Progenitor cell of endocrine pancreas (in vitro differentiated cells): ENCODE data around the gene ARHGAP10. TPM values are rescaled to one million over a fixed set of nuclear protein-coding genes. Genes with fewer than 3 reads are reported as not detected.

Experiments
- DNase-seq: peaks from one replicate; pipeline ENCODE4 v3.0.0; 2021; ENCODE audit warnings: low spot score; ENCODE audit not compliant: unreplicated experiment
- H3K27ac Mint-ChIP-seq: 2 replicates; pipeline ENCODE4 v1.8.0; 2021; ENCODE audit warnings: mild to moderate bottlenecking, moderate library complexity, mixed read lengths
- H3K27me3 Mint-ChIP-seq: 2 replicates; pipeline ENCODE4 v1.8.0; 2021; ENCODE audit warnings: mixed read lengths
- H3K36me3 Mint-ChIP-seq: 2 replicates; pipeline ENCODE4 v1.8.0; 2022; ENCODE audit warnings: mixed read lengths; ENCODE audit not compliant: insufficient read depth
- H3K4me1 Mint-ChIP-seq: 2 replicates; pipeline ENCODE4 v1.8.0; 2021; ENCODE audit warnings: low read depth, mixed read lengths
- H3K4me3 Mint-ChIP-seq: 2 replicates; pipeline ENCODE4 v1.8.0; 2021; ENCODE audit warnings: low read depth, mild to moderate bottlenecking, moderate library complexity, mixed read lengths
- H3K9me3 Mint-ChIP-seq: 2 replicates; pipeline ENCODE4 v1.8.0; 2021; ENCODE audit warnings: low read depth, mixed read lengths
- total RNA-seq: library from RNA; stranded (reverse); gene quantifications from 2 replicates; pipeline ENCODE4 v1.2.1, GENCODE V29; 2021
- TF ChIP-seq, protein P1 (sequence below): fragments of 200-600 bp; sonication (generic); IDR thresholded peaks from one replicate; pipeline ENCODE4 v1.5.0; 2021; ENCODE audit warnings: antibody characterized with exemption, mild to moderate bottlenecking; ENCODE audit not compliant: unreplicated experiment

The ARHGAP10 gene
- total RNA-seq, 1 donor from 2014 or later, result 11.0 TPM

DNA sequence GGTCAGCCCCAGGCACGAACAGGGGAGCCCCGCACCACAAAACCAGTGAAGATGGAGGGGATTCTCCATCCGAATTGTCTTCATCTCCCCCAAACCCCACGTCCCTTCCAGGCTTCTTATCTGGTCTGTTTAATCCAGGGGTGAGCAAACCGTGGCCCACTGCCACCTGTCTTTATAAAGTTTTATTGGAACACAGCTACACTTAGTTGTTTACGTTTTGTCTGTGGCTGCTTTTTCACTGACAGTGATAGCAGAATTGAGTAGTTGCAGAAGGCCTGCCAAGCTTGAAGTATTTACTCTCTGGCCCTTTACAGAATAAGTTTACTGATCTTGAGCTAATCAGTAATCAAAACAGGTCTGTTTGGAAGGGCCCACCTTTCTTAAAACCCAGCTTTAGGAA lies 324.0 kb downstream of the ARHGAP10 start:
- no peaks in the 10 kb centered on the region for H3K36me3 Mint-ChIP-seq
- peaks cover 10% of the 10 kb centered on the region for H3K4me1 Mint-ChIP-seq
- no peak for DNase-seq
- no peak overlapping the region for H3K4me3 Mint-ChIP-seq
- H3K27me3 Mint-ChIP-seq, result no peaks in the 10 kb centered on the region
- H3K9me3 Mint-ChIP-seq, result no peaks in the 10 kb centered on the region
- TF ChIP-seq, protein P1, sequence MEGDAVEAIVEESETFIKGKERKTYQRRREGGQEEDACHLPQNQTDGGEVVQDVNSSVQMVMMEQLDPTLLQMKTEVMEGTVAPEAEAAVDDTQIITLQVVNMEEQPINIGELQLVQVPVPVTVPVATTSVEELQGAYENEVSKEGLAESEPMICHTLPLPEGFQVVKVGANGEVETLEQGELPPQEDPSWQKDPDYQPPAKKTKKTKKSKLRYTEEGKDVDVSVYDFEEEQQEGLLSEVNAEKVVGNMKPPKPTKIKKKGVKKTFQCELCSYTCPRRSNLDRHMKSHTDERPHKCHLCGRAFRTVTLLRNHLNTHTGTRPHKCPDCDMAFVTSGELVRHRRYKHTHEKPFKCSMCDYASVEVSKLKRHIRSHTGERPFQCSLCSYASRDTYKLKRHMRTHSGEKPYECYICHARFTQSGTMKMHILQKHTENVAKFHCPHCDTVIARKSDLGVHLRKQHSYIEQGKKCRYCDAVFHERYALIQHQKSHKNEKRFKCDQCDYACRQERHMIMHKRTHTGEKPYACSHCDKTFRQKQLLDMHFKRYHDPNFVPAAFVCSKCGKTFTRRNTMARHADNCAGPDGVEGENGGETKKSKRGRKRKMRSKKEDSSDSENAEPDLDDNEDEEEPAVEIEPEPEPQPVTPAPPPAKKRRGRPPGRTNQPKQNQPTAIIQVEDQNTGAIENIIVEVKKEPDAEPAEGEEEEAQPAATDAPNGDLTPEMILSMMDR, result no peak
- H3K27ac Mint-ChIP-seq, result no peak overlapping the region

DNA sequence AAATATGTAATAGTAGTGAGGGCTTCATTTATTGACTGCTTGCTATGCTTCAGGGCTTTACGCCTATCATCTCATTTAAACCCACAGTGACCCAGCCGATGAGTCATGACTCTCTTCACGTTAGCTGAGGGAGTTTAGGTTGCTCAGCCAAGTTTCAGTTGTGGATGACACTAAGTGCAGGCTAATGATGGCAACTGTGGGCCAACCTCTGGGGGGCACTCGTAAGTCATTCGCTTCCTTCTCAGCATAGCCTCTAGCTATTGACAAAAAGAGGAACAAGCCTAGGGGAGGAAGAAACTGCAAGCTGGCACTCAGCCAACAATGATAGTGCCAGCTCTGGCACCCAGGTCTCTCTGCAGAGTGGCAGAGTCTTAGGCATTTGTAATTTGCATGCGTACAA lies 325.0 kb downstream of the ARHGAP10 start:
- Mint-ChIP-seq H3K36me3 (no peaks in the 10 kb centered on the region), H3K27me3 (no peaks in the 10 kb centered on the region), H3K4me3 (no peak overlapping the region), H3K4me1 (peaks cover 19% of the 10 kb centered on the region), H3K9me3 (no peaks in the 10 kb centered on the region), H3K27ac (no peak overlapping the region)
- TF ChIP-seq, protein P1, result no peak
- no peak for DNase-seq

DNA sequence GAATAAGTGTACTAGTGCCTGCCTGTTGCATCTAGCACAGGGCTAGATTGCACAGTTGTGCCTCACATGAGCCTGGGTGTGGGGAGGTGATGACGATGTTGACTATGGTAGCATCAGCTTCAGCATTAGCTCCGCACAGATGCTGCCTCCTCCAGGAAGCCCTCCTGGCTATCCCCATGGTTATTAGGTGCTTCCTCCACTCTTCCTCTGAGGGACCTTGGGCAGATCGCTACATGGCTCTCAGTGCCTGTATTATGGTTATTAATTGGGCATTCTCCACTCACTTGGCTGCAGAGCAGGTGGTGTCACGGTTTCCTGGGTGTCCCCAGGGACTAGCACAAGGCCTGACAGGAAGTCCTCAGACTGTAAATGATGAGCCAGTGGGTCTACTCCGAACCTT lies 325.6 kb downstream of the ARHGAP10 start:
- no peak overlapping the region for H3K4me3 Mint-ChIP-seq
- H3K9me3 Mint-ChIP-seq, result no peaks in the 10 kb centered on the region
- TF ChIP-seq, protein P1, result no peak
- peaks cover 19% of the 10 kb centered on the region for H3K4me1 Mint-ChIP-seq
- H3K27me3 Mint-ChIP-seq, result no peaks in the 10 kb centered on the region
- no peak overlapping the region for H3K27ac Mint-ChIP-seq
- H3K36me3 Mint-ChIP-seq, result no peaks in the 10 kb centered on the region
- no peak for DNase-seq

DNA sequence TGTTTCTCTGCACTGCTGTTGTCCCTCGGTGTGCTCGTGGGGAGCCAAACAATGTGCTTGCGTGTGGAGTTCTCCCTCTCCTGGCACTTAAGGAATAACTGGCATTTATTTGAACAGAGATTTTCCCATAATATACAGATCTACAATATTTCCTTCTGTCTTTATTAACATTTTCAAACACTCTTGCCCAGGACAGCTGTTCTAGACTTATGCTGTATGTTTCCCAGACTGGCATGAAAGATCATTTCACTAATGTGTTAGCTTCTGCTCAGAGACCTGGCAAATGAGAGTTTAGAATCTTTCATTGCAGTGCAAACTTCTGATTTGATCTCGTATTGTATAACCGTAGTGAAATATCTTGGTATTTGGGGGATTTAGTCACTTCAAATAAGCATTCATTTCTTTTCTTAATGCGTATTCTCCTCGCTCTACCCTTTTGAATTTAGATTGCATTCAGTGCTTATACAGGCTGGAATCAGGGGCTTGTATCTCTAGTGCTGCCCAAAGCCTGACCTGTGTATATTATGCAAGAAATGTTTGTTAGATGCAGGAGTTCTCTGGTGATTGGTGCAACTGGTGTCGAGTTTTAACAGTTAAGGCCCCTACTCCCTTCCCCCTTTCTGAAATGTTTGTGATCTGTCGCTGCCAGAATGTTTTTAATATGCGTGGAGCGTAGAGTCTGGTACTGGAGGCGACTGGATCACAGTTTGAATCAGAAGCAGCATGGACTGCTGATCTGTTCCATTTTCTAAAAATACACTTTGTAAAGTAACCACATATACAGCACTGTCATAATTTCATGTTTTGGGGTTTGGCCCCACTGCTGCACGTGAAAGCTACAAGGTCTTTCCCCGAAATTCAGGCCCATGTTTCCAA lies 326.3 kb downstream of the ARHGAP10 start:
- Mint-ChIP-seq H3K4me1 (peaks cover 19% of the 10 kb centered on the region), H3K27ac (no peak overlapping the region), H3K27me3 (no peaks in the 10 kb centered on the region), H3K9me3 (no peaks in the 10 kb centered on the region), H3K36me3 (no peaks in the 10 kb centered on the region), H3K4me3 (no peak overlapping the region)
- TF ChIP-seq, protein P1, result no peak
- no peak for DNase-seq

DNA sequence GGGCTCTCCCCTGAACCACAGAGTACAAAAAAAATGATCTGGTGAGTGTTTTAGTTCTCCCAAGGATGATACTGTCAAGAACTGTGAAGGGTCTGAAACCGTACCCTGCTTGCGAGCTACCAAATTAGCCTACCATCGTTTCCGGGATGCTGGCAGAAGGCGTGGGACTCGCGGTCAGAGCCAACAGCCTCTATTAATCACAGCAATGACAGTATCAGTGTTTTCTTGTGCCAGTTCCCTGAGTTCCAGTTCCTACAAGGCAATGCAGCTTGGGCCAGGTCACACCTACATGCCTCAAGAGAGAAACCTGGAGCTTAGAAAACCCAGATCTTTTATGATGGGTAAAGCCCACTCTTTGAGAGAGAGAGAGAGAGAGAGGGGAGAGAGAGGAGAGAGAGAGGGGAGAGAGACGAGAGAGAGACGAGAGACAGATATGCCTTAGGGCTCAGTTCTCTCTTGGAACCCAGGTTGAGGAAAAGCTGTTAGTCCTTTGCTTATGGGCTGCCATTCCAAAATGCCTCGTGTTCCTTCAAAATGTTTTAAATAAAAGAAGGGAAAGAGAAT lies 327.8 kb downstream of the ARHGAP10 start:
- H3K27ac Mint-ChIP-seq, result no peak overlapping the region
- H3K9me3 Mint-ChIP-seq, result no peaks in the 10 kb centered on the region
- no peak overlapping the region for H3K4me3 Mint-ChIP-seq
- H3K27me3 Mint-ChIP-seq, result no peaks in the 10 kb centered on the region
- DNase-seq, result no peak
- H3K4me1 Mint-ChIP-seq, result peaks cover 19% of the 10 kb centered on the region
- no peaks in the 10 kb centered on the region for H3K36me3 Mint-ChIP-seq
- TF ChIP-seq, protein P1, result no peak
